Measurements from ENCODE around the gene HOXC5. TPM values are rescaled to one million over a fixed set of nuclear protein-coding genes. Genes with fewer than 3 reads are reported as not detected.

The HOXC5 gene
- total RNA-seq, 1 experiment from 2014 or later: not detected

DNA sequence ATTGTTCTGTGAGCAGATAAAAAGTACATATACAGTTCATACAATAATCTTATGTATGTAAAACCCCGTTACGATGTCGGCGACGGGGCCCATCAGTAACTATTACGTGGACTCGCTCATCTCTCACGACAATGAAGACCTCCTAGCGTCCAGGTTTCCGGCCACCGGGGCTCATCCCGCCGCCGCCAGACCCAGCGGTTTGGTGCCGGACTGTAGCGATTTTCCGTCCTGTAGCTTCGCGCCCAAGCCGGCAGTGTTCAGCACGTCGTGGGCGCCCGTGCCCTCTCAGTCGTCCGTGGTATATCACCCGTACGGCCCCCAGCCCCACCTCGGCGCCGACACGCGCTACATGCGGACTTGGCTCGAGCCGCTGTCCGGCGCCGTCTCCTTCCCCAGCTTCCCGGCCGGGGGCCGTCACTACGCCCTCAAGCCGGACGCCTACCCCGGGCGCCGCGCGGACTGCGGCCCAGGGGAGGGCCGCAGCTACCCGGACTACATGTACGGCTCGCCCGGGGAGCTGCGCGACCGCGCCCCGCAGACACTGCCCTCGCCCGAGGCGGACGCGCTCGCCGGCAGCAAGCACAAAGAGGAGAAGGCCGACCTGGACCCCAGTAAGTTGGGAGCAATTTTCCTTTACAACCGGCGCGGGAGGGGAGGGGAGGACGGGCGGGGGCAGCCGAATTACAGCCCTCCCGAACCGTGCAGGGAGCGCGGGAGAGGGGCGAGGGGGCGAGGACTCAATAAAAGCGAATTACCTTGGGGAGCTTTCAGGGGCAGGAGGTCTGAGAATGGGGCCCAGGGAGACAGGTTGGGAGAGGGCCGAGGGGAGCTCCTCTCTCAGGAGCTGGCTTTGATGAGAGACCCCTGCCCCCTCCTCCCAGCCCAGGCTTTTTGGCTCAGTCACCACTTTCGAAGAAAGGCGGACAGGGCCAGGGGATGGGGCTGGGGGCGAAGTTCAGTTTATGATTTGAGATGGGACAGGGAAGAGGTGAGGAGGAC is 32.4 kb upstream of the HOXC5 start, which contains the start of gene HOXC9:
TSS of gene HOXC9 (plus strand) at position 46 of the 999 bp plus-strand sequence. CDS start at position 74, 28 bp downstream.
- H3K4ac ChIP-seq (ENCODE audit: low read depth, low read length): no peak within 1 kb of the TSS
- no peak within 1 kb of the TSS for H3K18ac ChIP-seq (ENCODE audit: insufficient read length, low read depth, low read length)
- H3K4me3 Mint-ChIP-seq: peak within 1 kb of the TSS; percentile 45 to 63
- no peak within 1 kb of the TSS for H4K8ac ChIP-seq (replicated peaks; ENCODE audit: insufficient read length, low read depth, low read length)
- no peak within 1 kb of the TSS for H3K56ac ChIP-seq (ENCODE audit: insufficient read length, low read depth, low read length)
- no peak within 1 kb of the TSS for H3T11ph ChIP-seq (ENCODE audit: low read length)
- no peak within 1 kb of the TSS for H2BK20ac ChIP-seq (ENCODE audit: low read depth, low read length, poor library complexity, severe bottlenecking)
- H3K4me1 ChIP-seq (ENCODE audit: insufficient read depth, low read length): no peaks in the 10 kb centered on the region
- no peaks in the 10 kb centered on the region for H3K79me1 ChIP-seq (ENCODE audit: insufficient read depth, low read depth, low read length, poor library complexity, severe bottlenecking)
- H3K27ac Mint-ChIP-seq: no peak within 1 kb of the TSS
- H3K27me3 Mint-ChIP-seq (ENCODE audit: low read depth): peaks cover 100% of the 10 kb centered on the region
- no peak within 1 kb of the TSS for H4K91ac ChIP-seq (ENCODE audit: insufficient read length, low read depth, low read length)
- peaks cover 99% of the 10 kb centered on the region for H3K27me3 ChIP-seq (ENCODE audit: insufficient read depth, low read length)
- H4K20me1 ChIP-seq (ENCODE audit: control insufficient read depth, insufficient read depth, insufficient read length): no peaks in the 10 kb centered on the region
- no peaks in the 10 kb centered on the region for H3K9me3 ChIP-seq (ENCODE audit: control insufficient read depth, low read depth, low read length)
- H2BK12ac ChIP-seq (ENCODE audit: insufficient read length, low read depth, low read length): no peak within 1 kb of the TSS
- H2AFZ ChIP-seq (ENCODE audit: low read length): no peak within 1 kb of the TSS
- no peak for DNase-seq
- no peak within 1 kb of the TSS for H3K9ac ChIP-seq (ENCODE audit: extremely low read depth, insufficient read length, low read length)
- no peak within 1 kb of the TSS for H2BK5ac ChIP-seq (ENCODE audit: insufficient read length, low read length)
- WGBS (ENCODE audit: extremely low coverage, insufficient read length, low lambda C conversion rate): no CpG with 5 or more reads among the region's 87 CpGs
- H3K4me2 ChIP-seq (ENCODE audit: insufficient read depth, insufficient read length, low read length): peak within 1 kb of the TSS; percentile 26
- no peak within 1 kb of the TSS for H3K14ac ChIP-seq (ENCODE audit: insufficient read depth, low read length)
- H2BK120ac ChIP-seq (ENCODE audit: low read depth, low read length, poor library complexity, severe bottlenecking): no peak within 1 kb of the TSS
- no peaks in the 10 kb centered on the region for H3K36me3 Mint-ChIP-seq (ENCODE audit: insufficient read depth in 1 of 3, low read depth in 3 of 3)
- H2BK15ac ChIP-seq (ENCODE audit: low read depth, low read length): no peak within 1 kb of the TSS
- H4K5ac ChIP-seq (ENCODE audit: insufficient read length, low read depth, low read length): no peak within 1 kb of the TSS
- no peak within 1 kb of the TSS for H3K23ac ChIP-seq (ENCODE audit: insufficient read length, low read depth, low read length)
- H2AK5ac ChIP-seq (ENCODE audit: insufficient read length, low read length): no peak within 1 kb of the TSS
- peaks cover 4 to 9% of the 10 kb centered on the region in 2 experiments; a peak in 3 of 5 replicates for H3K9me3 Mint-ChIP-seq
- peaks cover 0 to 23% of the 10 kb centered on the region in 2 experiments; a peak in 2 of 4 replicates for H3K4me1 Mint-ChIP-seq
- no peak within 1 kb of the TSS for H3K27ac ChIP-seq (ENCODE audit: insufficient read length, low read depth, low read length)
- TF ChIP-seq, protein P1, sequence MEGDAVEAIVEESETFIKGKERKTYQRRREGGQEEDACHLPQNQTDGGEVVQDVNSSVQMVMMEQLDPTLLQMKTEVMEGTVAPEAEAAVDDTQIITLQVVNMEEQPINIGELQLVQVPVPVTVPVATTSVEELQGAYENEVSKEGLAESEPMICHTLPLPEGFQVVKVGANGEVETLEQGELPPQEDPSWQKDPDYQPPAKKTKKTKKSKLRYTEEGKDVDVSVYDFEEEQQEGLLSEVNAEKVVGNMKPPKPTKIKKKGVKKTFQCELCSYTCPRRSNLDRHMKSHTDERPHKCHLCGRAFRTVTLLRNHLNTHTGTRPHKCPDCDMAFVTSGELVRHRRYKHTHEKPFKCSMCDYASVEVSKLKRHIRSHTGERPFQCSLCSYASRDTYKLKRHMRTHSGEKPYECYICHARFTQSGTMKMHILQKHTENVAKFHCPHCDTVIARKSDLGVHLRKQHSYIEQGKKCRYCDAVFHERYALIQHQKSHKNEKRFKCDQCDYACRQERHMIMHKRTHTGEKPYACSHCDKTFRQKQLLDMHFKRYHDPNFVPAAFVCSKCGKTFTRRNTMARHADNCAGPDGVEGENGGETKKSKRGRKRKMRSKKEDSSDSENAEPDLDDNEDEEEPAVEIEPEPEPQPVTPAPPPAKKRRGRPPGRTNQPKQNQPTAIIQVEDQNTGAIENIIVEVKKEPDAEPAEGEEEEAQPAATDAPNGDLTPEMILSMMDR (conservative IDR thresholded peaks at IDR 0.05): no peak
- no peaks in the 10 kb centered on the region for H3K23me2 ChIP-seq (ENCODE audit: insufficient read length, low read depth, low read length, poor library complexity, severe bottlenecking)
- H3K79me2 ChIP-seq (ENCODE audit: insufficient read depth, low read length): no peaks in the 10 kb centered on the region
